GM19395 (cell line): ENCODE measurements around the gene RMDN2.

Experiments used
- ATAC-seq: cut with Tn5 transposase; IDR thresholded peaks from one replicate; pipeline ENCODE4 v1.9.1; 2021; ENCODE audit warnings: mild to moderate bottlenecking, moderate library complexity; ENCODE audit not compliant: unreplicated experiment

Gene RMDN2

GRCh38 chr2:37896319-37896718 is 28.8 kb upstream of the RMDN2 start:
- ATAC-seq = no peak

- ATAC-seq = no peak
Observed at GRCh38 chr2:37897511-37897910, 27.6 kb upstream of the RMDN2 start.

GRCh38 chr2:37898448-37898847 is 26.6 kb upstream of the RMDN2 start:
- ATAC-seq = no peak

- ATAC-seq = no peak
Observed at GRCh38 chr2:37902991-37903390, 22.1 kb upstream of the RMDN2 start.

GRCh38 chr2:37904425-37904824 is 20.7 kb upstream of the RMDN2 start:
- no peak for ATAC-seq

- ATAC-seq = no peak
Observed at GRCh38 chr2:37904993-37905392, 20.1 kb upstream of the RMDN2 start.

- no peak for ATAC-seq
Observed at GRCh38 chr2:37906131-37906530, 19.0 kb upstream of the RMDN2 start.

GRCh38 chr2:37907501-37908225 is 17.4 kb upstream of the RMDN2 start:
- ATAC-seq = no peak

GRCh38 chr2:37911296-37911873 is 13.7 kb upstream of the RMDN2 start:
- no peak for ATAC-seq

GRCh38 chr2:37912056-37912455 is 13.0 kb upstream of the RMDN2 start:
- ATAC-seq = no peak

GRCh38 chr2:37912616-37913015 is 12.5 kb upstream of the RMDN2 start:
- no peak for ATAC-seq

GRCh38 chr2:37914340-37914739 is 10.7 kb upstream of the RMDN2 start:
- ATAC-seq = no peak

GRCh38 chr2:37915773-37916172 is 9.3 kb upstream of the RMDN2 start:
- no peak for ATAC-seq

- ATAC-seq = no peak
Observed at GRCh38 chr2:37916512-37917082, 8.5 kb upstream of the RMDN2 start.

GRCh38 chr2:37917281-37918228 is 7.5 kb upstream of the RMDN2 start:
- no peak for ATAC-seq

GRCh38 chr2:37918742-37919186 is 6.3 kb upstream of the RMDN2 start:
- ATAC-seq = no peak

- no peak for ATAC-seq
Observed at GRCh38 chr2:37919631-37920032, 5.5 kb upstream of the RMDN2 start.

- ATAC-seq = no peak
Observed at GRCh38 chr2:37920570-37920969, 4.5 kb upstream of the RMDN2 start.

GRCh38 chr2:37921781-37922180 is 3.3 kb upstream of the RMDN2 start:
- ATAC-seq = no peak

- no peak for ATAC-seq
Observed at GRCh38 chr2:37923308-37924055, 1.6 kb upstream of the RMDN2 start.

GRCh38 chr2:37926635-37927034 is 1.5 kb downstream of the RMDN2 start:
- no peak for ATAC-seq
